RWPE2 (cell line): ENCODE measurements around the gene DGLUCY.

Source experiments
- ATAC-seq: fragments of 200-7000 bp; cut with Tn5 transposase; 3 replicates; pipeline ENCODE4 v1.9.1; 2021; ENCODE audit warnings: low read depth
- DNase-seq: peaks from one replicate; pipeline ENCODE4 v3.0.0-alpha.2; 2020; ENCODE audit warnings: low spot score
- H3K27ac ChIP-seq: fragments of 450-650 bp; 2 replicates; pipeline ENCODE4 v1.5.1; 2017; ENCODE audit warnings: mild to moderate bottlenecking; ENCODE audit not compliant: poor library complexity, severe bottlenecking
- H3K27me3 ChIP-seq: fragments of 250-450 bp; sonication (Bioruptor Pico); 2 replicates; pipeline ENCODE4 v1.5.1; 2021; ENCODE audit warnings: mild to moderate bottlenecking, moderate library complexity; ENCODE audit not compliant: insufficient read depth, poor library complexity, severe bottlenecking
- H3K36me3 ChIP-seq: fragments of 250-450 bp; sonication (Bioruptor Pico); 2 replicates; pipeline ENCODE4 v1.5.1; 2020; ENCODE audit warnings: low read depth, mild to moderate bottlenecking, moderate library complexity
- H3K4me1 ChIP-seq: fragments of 250-450 bp; sonication (Bioruptor Pico); 2 replicates; pipeline ENCODE4 v1.5.1; 2021; ENCODE audit warnings: mild to moderate bottlenecking, moderate library complexity; ENCODE audit not compliant: insufficient read depth, poor library complexity, severe bottlenecking
- H3K4me3 ChIP-seq: fragments of 250-450 bp; sonication (Bioruptor Pico); 2 replicates; pipeline ENCODE4 v1.5.1; 2021; ENCODE audit warnings: mild to moderate bottlenecking, moderate library complexity; ENCODE audit not compliant: severe bottlenecking
- H3K9me3 ChIP-seq: fragments of 250-450 bp; sonication (Bioruptor Pico); 2 replicates; pipeline ENCODE4 v1.5.1; 2021; ENCODE audit warnings: mild to moderate bottlenecking, moderate library complexity; ENCODE audit not compliant: severe bottlenecking
- TF ChIP-seq, protein P1 (sequence below): fragments of 450-650 bp; IDR thresholded peaks from one replicate; pipeline ENCODE4 v1.5.1; 2017; ENCODE audit warnings: mild to moderate bottlenecking, moderate library complexity; ENCODE audit not compliant: poor library complexity, severe bottlenecking

Gene DGLUCY

DNA sequence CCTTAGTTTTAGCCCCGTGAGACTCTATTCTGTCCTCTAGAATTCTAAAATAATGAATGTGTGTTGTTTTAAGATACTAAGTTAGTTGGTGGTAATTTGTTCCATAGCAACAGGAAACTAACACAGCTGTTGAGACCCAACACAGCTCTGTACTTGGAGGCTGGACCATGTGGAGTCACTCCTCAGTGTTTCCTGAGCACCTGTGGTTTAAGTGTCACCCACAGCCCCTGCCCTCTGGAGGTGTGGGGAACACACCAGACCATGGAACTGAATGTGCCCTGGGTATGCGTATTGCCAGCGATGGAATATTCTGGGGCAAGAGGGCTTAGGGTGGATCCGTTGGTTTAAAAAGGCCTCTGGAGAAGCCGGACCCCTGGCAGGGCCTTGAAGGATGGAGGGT, 147.2 kb downstream of the DGLUCY start:
- Histone ChIP-seq H3K4me3 (no peak overlapping the region), H3K9me3 (no peaks in the 10 kb centered on the region), H3K27ac (no peak overlapping the region), H3K27me3 (no peaks in the 10 kb centered on the region), H3K36me3 (no peaks in the 10 kb centered on the region), H3K4me1 (peaks cover 16% of the 10 kb centered on the region)
- DNase-seq (no peak), ATAC-seq (no peak)
- TF ChIP-seq, protein P1, sequence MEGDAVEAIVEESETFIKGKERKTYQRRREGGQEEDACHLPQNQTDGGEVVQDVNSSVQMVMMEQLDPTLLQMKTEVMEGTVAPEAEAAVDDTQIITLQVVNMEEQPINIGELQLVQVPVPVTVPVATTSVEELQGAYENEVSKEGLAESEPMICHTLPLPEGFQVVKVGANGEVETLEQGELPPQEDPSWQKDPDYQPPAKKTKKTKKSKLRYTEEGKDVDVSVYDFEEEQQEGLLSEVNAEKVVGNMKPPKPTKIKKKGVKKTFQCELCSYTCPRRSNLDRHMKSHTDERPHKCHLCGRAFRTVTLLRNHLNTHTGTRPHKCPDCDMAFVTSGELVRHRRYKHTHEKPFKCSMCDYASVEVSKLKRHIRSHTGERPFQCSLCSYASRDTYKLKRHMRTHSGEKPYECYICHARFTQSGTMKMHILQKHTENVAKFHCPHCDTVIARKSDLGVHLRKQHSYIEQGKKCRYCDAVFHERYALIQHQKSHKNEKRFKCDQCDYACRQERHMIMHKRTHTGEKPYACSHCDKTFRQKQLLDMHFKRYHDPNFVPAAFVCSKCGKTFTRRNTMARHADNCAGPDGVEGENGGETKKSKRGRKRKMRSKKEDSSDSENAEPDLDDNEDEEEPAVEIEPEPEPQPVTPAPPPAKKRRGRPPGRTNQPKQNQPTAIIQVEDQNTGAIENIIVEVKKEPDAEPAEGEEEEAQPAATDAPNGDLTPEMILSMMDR: no peak

DNA sequence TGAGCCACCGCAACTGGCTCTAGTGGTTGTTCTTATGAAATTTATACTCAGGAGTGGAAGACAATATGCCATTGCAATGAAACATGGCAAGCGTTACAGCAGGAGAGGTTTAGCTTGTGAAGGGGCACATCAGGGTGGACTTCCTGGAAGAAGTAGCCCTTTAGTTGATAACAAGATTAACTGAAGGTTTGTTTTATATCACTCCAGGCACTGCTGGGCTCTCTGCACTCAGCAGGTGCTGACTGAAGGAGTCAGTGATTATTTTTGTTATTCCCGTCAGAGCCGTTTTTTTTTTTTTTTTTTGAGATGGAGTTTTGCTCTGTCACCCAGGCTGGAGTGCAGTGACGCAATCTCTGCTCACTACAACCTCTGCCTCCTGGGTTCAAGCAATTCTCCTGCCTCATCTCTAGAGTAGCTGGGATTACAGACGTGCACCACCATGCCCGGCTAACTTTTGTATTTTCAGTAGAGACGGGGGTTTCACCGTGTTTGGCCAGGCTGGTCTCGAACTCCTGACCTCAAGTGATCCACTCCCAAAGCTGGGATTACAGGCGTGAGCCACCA, 148.2 kb downstream of the DGLUCY start:
- no peak overlapping the region for H3K4me3 ChIP-seq
- H3K36me3 ChIP-seq: no peaks in the 10 kb centered on the region
- DNase-seq (no peak), ATAC-seq (no peak)
- no peaks in the 10 kb centered on the region for H3K9me3 ChIP-seq
- TF ChIP-seq, protein P1: no peak
- peaks cover 12% of the 10 kb centered on the region for H3K4me1 ChIP-seq
- H3K27me3 ChIP-seq: no peaks in the 10 kb centered on the region
- no peak overlapping the region for H3K27ac ChIP-seq

DNA sequence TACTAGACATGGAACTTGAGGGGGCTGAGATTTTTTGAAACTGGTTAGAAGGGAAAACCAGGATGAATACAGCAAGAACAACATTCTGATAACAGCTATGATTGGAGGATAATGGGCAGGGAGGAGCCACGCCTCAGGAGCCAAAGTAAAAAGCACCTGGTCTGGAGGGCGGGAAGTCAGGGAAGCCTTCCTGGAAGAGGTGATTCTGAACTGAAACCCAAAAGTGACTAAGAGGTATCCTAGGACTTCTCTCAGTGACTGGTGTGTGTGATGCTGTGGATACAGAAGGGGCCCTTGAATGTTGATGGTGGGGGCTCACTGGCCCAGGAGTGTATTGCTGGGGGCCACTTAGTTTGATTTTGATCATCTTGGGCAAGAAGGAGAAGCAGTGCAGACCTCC, 149.5 kb downstream of the DGLUCY start:
- Histone ChIP-seq H3K9me3 (no peaks in the 10 kb centered on the region), H3K27me3 (no peaks in the 10 kb centered on the region), H3K4me1 (peaks cover 2% of the 10 kb centered on the region), H3K36me3 (no peaks in the 10 kb centered on the region), H3K4me3 (no peak overlapping the region), H3K27ac (no peak overlapping the region)
- no peak for DNase-seq
- TF ChIP-seq, protein P1: no peak
- ATAC-seq: no peak

DNA sequence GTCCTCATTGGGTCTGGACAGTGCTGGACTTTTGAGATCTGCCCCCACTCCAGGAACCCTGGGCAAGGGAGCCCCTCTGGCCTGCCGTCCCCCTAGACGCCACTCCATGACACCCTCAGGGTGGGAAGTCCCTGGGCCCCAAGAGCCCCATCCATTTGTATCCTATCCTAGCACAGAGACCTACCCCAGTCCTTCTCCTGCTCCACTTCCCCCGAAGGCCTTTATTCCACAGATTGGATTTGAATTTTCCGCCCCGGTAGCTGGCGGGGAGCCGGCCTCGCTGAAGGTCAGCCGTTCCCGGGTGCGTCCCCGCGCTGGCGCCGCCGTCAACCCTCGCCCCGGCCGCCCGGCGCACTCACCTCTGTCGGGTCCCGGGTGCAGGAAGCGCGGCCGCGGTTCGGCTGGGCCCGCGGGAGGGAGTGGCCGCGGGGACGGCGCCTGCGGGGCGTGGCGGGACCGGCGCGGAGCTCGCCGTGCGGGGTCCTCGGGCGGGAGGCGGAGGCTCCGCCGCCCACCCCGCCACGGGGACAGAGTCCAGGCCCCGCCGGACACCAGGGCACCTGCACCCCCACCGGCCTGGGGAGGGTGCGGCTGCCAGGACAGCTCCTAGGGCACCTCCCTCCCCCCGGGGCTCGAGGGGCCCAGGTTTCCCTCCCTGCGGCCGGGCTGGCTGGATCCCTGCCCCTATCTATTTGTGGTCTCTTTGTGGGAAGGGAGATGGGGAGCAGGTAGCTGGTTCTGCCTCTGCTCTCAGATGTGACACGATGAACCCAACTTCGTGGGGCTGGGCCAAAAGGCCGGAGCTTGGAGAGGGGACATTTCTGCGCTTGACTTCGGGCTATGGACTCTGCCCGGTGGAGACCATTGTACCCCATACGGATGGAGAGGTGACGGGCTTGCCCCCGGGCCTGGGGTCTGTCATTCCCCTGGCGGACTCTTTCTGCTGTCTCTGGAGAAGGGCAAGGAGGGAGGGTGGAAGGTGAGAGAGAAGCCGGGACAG, 150.6 kb downstream of the DGLUCY start:
- TF ChIP-seq, protein P1: no peak
- Histone ChIP-seq H3K27ac (peak overlapping the region; percentile 3), H3K4me1 (no peaks in the 10 kb centered on the region), H3K36me3 (no peaks in the 10 kb centered on the region), H3K4me3 (peak overlapping the region; percentile 33), H3K9me3 (no peaks in the 10 kb centered on the region), H3K27me3 (no peaks in the 10 kb centered on the region)
- ATAC-seq (peak; percentile 66), DNase-seq (no peak)
